HuH-7.5 (cell line): Measurements from ENCODE around the gene MLF2.

Experiments
- DNase-seq: peaks from one replicate; pipeline ENCODE4 v3.0.0; 2011; ENCODE audit warnings: low spot score

MLF2 gene

GRCh38 chr12:6752921-6753771, at the start of gene MLF2:
Gene MLF2 (minus strand): TSS chr12:6753141. CDS start chr12:6752334, 807 bp downstream.
- peak; percentile 95 for DNase-seq

- DNase-seq = no peak
These were observed 46.2 kb upstream of the MLF2 start for GRCh38 chr12:6799147-6799546.

GRCh38 chr12:6796576-6796975, 43.6 kb upstream of the MLF2 start:
- DNase-seq = peak; percentile 8

GRCh38 chr12:6795088-6795487, 42.1 kb upstream of the MLF2 start:
- DNase-seq = no peak

- no peak for DNase-seq
These were observed 39.7 kb upstream of the MLF2 start for GRCh38 chr12:6792522-6793201.

- DNase-seq = no peak
These were observed 39.1 kb upstream of the MLF2 start for GRCh38 chr12:6791931-6792520.

GRCh38 chr12:6790496-6791150, 37.7 kb upstream of the MLF2 start:
- peak; percentile 2 for DNase-seq

GRCh38 chr12:6788972-6789924, 36.3 kb upstream of the MLF2 start, which contains the start of gene CD4:
Gene CD4 (plus strand): TSS chr12:6789528. CDS start chr12:6800139, 10,611 bp downstream.
- peak; percentile 1 for DNase-seq

GRCh38 chr12:6787309-6787708, 34.4 kb upstream of the MLF2 start:
- DNase-seq = no peak

GRCh38 chr12:6786416-6787094, 33.6 kb upstream of the MLF2 start:
- DNase-seq = no peak

- no peak for DNase-seq
These were observed 31.8 kb upstream of the MLF2 start for GRCh38 chr12:6784761-6785160.

- no peak for DNase-seq
These were observed 31.4 kb upstream of the MLF2 start for GRCh38 chr12:6784296-6784695.

- DNase-seq = no peak
These were observed 30.9 kb upstream of the MLF2 start for GRCh38 chr12:6783828-6784227.

GRCh38 chr12:6782850-6783566, 30.1 kb upstream of the MLF2 start:
- DNase-seq = no peak

- no peak for DNase-seq
These were observed 29.2 kb upstream of the MLF2 start for GRCh38 chr12:6782119-6782518.

- DNase-seq = no peak
These were observed 27.6 kb upstream of the MLF2 start for GRCh38 chr12:6780573-6780972.

GRCh38 chr12:6779708-6780432, 26.9 kb upstream of the MLF2 start:
- DNase-seq = peak; percentile 23

GRCh38 chr12:6778574-6779550, 25.9 kb upstream of the MLF2 start:
- DNase-seq = peak; percentile 94
